Peyer's patch (tissue), 4 donors: Measurements from ENCODE around the gene OR2A14.
"Not testable (repeated sequence)": the region's sequence is repeated elsewhere in the genome, so short reads cannot be mapped to it uniquely, and the experiment has no call there.

ENCODE experiments used
- CTCF ChIP-seq, 6 experiments: fragments of 450-650 bp in 4 of 6; fragments of 200-600 bp in 2 of 6; sonication (generic) in 1 of 6; IDR thresholded peaks; one replicate each; pipeline ENCODE4 v1.5.1; 2017 to 2019; ENCODE audit warnings: antibody characterized with exemption in 6 of 6, mild to moderate bottlenecking in 3 of 6, moderate library complexity in 1 of 6
- POLR2A ChIP-seq, 2 donors: fragments of 450-650 bp; IDR thresholded peaks; one replicate each; pipeline ENCODE4 v1.5.1; 2017; ENCODE audit warnings: antibody characterized with exemption in 2 of 2, mild to moderate bottlenecking in 2 of 2, moderate library complexity in 2 of 2

- TF ChIP-seq CTCF, POLR2A (IDR thresholded peaks at IDR 0.05): not testable (repeated sequence)
Measured at GRCh38 chr7:144179165-144179479, 56.1 kb downstream of the OR2A14 start.
